NCI-H128 (cell line): Measurements from ENCODE around the gene PRPF38B.
A peak's percentile ranks its signal among the peaks of the same experiment; 100 is the strongest.
"Not testable (repeated sequence)": the region's sequence is repeated elsewhere in the genome, so short reads cannot be mapped to it uniquely, and the experiment has no call there.

Experiments
- DNase-seq: peaks from one replicate; lab custom pipeline; 2025; ENCODE audit not compliant: unreplicated experiment; lab: John Stamatoyannopoulos, UW

The PRPF38B gene

GRCh38 chr1:108691942-108692723 is at the start of gene PRPF38B:
TSS of gene PRPF38B (plus strand) at chr1:108692310. CDS start at chr1:108692592, 282 bp downstream.
- peak; percentile 79 for DNase-seq

- peak; percentile 67 for DNase-seq
Measured at GRCh38 chr1:108643492-108644335, 48.4 kb upstream of the PRPF38B start.

- no peak for DNase-seq
Measured at GRCh38 chr1:108644984-108645383, 47.1 kb upstream of the PRPF38B start.

GRCh38 chr1:108645564-108646184 is 46.4 kb upstream of the PRPF38B start:
- no peak for DNase-seq

- DNase-seq = no peak
Measured at GRCh38 chr1:108646265-108646647, 45.9 kb upstream of the PRPF38B start.

- no peak for DNase-seq
Measured at GRCh38 chr1:108646648-108647269, 45.4 kb upstream of the PRPF38B start.

GRCh38 chr1:108653431-108654105 is 38.5 kb upstream of the PRPF38B start:
- no peak for DNase-seq

- DNase-seq = no peak
Measured at GRCh38 chr1:108657356-108658080, 34.6 kb upstream of the PRPF38B start.

- DNase-seq = peak; percentile 58
Measured at GRCh38 chr1:108661030-108661609, 31.0 kb upstream of the PRPF38B start, which contains the start of gene HENMT1. TSS of gene HENMT1 (minus strand) at chr1:108661093. CDS start at chr1:108659884, 1,209 bp downstream.

GRCh38 chr1:108663074-108663473 is 29.0 kb upstream of the PRPF38B start:
- no peak for DNase-seq

GRCh38 chr1:108664481-108664880 is 27.6 kb upstream of the PRPF38B start:
- no peak for DNase-seq

- no peak for DNase-seq
Measured at GRCh38 chr1:108665067-108665466, 27.0 kb upstream of the PRPF38B start.

GRCh38 chr1:108665771-108666170 is 26.3 kb upstream of the PRPF38B start:
- DNase-seq = no peak

GRCh38 chr1:108667422-108667821 is 24.7 kb upstream of the PRPF38B start:
- DNase-seq = not testable (repeated sequence)

- DNase-seq = no peak
Measured at GRCh38 chr1:108668777-108669176, 23.3 kb upstream of the PRPF38B start.

GRCh38 chr1:108669679-108670078 is 22.4 kb upstream of the PRPF38B start:
- DNase-seq = no peak

GRCh38 chr1:108670131-108670773 is 21.9 kb upstream of the PRPF38B start:
- DNase-seq = no peak

GRCh38 chr1:108671143-108671542 is 21.0 kb upstream of the PRPF38B start:
- DNase-seq = no peak

GRCh38 chr1:108678706-108679105 is 13.4 kb upstream of the PRPF38B start:
- no peak for DNase-seq
